ENCODE measurements around the gene WNT9B. TPM values are rescaled to one million over a fixed set of nuclear protein-coding genes. Genes with fewer than 3 reads are reported as not detected.

Gene WNT9B
- total and polyA plus RNA-seq, 2 of the 13 experiments (the other 11 are each of a cell fraction or from before 2014, with no cell fraction given): not detected

DNA sequence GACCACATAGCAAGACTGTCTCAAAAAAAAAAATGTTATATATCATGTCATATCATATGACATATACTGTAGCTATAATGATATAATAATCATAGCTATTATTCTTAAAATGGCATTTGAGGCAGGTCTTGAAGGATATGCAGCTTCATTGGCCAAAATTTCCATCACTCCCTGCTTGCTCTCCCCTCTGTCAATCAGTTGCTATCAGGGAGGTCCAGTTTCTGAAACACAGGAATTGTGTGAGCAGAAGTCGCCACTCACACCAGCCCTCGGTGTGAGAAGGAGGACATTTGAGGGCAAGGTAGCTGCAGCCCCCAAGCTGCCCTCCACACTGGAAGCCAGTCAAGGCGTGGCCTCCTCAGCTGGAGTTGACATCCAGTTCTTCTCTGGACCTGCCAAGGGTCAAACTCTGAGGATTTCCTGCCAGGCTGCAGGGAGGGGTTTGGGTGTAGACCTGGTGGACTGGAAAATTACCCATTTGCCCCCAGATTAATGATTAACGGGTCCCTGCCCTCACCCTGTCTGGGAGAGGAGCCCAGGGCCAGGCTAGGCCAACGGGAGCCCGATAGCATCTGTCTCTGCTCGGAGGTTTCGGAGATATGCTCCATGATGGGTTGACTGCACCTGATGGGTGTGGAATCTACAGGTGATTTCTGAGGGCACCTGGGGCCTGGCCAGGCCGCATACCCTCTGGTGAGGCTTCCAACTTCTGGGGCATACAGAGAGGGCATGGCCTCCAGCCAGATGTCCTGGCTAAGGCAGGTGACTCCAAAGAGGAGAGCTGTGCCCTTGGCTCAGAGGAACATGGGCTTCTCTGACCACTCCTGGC lies 18.8 kb downstream of the WNT9B start (continued):
- TF ChIP-seq ARHGAP35 (CRISPR knock-in tag; IDR thresholded peaks at IDR 0.05; ENCODE audit: borderline replicate concordance): no peak
- peak; percentile 23; the same call in 1 of the 2 replicates for TF ChIP-seq HMG20A (CRISPR knock-in tag; IDR thresholded peaks at IDR 0.05; ENCODE audit: borderline replicate concordance)
- TF ChIP-seq, protein P1, sequence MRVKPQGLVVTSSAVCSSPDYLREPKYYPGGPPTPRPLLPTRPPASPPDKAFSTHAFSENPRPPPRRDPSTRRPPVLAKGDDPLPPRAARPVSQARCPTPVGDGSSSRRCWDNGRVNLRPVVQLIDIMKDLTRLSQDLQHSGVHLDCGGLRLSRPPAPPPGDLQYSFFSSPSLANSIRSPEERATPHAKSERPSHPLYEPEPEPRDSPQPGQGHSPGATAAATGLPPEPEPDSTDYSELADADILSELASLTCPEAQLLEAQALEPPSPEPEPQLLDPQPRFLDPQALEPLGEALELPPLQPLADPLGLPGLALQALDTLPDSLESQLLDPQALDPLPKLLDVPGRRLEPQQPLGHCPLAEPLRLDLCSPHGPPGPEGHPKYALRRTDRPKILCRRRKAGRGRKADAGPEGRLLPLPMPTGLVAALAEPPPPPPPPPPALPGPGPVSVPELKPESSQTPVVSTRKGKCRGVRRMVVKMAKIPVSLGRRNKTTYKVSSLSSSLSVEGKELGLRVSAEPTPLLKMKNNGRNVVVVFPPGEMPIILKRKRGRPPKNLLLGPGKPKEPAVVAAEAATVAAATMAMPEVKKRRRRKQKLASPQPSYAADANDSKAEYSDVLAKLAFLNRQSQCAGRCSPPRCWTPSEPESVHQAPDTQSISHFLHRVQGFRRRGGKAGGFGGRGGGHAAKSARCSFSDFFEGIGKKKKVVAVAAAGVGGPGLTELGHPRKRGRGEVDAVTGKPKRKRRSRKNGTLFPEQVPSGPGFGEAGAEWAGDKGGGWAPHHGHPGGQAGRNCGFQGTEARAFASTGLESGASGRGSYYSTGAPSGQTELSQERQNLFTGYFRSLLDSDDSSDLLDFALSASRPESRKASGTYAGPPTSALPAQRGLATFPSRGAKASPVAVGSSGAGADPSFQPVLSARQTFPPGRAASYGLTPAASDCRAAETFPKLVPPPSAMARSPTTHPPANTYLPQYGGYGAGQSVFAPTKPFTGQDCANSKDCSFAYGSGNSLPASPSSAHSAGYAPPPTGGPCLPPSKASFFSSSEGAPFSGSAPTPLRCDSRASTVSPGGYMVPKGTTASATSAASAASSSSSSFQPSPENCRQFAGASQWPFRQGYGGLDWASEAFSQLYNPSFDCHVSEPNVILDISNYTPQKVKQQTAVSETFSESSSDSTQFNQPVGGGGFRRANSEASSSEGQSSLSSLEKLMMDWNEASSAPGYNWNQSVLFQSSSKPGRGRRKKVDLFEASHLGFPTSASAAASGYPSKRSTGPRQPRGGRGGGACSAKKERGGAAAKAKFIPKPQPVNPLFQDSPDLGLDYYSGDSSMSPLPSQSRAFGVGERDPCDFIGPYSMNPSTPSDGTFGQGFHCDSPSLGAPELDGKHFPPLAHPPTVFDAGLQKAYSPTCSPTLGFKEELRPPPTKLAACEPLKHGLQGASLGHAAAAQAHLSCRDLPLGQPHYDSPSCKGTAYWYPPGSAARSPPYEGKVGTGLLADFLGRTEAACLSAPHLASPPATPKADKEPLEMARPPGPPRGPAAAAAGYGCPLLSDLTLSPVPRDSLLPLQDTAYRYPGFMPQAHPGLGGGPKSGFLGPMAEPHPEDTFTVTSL (CRISPR knock-in tag; IDR thresholded peaks at IDR 0.05; ENCODE audit: borderline replicate concordance): peak; percentile 28; the same call in 1 of the 2 replicates
- peak; percentile 68; the same call in 1 of the 2 replicates for TF ChIP-seq ZFX (CRISPR knock-in tag; IDR thresholded peaks at IDR 0.05; ENCODE audit: low read depth)
- TF ChIP-seq ZNF136 (CRISPR knock-in tag; IDR thresholded peaks at IDR 0.05; ENCODE audit: low read depth): no peak
- TF ChIP-seq, protein P2, sequence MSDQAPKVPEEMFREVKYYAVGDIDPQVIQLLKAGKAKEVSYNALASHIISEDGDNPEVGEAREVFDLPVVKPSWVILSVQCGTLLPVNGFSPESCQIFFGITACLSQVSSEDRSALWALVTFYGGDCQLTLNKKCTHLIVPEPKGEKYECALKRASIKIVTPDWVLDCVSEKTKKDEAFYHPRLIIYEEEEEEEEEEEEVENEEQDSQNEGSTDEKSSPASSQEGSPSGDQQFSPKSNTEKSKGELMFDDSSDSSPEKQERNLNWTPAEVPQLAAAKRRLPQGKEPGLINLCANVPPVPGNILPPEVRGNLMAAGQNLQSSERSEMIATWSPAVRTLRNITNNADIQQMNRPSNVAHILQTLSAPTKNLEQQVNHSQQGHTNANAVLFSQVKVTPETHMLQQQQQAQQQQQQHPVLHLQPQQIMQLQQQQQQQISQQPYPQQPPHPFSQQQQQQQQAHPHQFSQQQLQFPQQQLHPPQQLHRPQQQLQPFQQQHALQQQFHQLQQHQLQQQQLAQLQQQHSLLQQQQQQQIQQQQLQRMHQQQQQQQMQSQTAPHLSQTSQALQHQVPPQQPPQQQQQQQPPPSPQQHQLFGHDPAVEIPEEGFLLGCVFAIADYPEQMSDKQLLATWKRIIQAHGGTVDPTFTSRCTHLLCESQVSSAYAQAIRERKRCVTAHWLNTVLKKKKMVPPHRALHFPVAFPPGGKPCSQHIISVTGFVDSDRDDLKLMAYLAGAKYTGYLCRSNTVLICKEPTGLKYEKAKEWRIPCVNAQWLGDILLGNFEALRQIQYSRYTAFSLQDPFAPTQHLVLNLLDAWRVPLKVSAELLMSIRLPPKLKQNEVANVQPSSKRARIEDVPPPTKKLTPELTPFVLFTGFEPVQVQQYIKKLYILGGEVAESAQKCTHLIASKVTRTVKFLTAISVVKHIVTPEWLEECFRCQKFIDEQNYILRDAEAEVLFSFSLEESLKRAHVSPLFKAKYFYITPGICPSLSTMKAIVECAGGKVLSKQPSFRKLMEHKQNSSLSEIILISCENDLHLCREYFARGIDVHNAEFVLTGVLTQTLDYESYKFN (CRISPR knock-in tag; conservative IDR thresholded peaks at IDR 0.05): peak; percentile 83
- no peak for TF ChIP-seq RBM39 (IDR thresholded peaks at IDR 0.05; ENCODE audit: low read depth, low read length, poor library complexity, severe bottlenecking)
- no peak for TF ChIP-seq TEAD2 (CRISPR knock-in tag; IDR thresholded peaks at IDR 0.05)
- peak; percentile 19; the same call in 1 of the 2 replicates for TF ChIP-seq BCL6 (CRISPR knock-in tag; IDR thresholded peaks at IDR 0.05)
- TF ChIP-seq IKZF1 (IDR thresholded peaks at IDR 0.05): no peak
- TF ChIP-seq CREM (IDR thresholded peaks at IDR 0.05): no peak
- TF ChIP-seq CREM (CRISPR knock-in tag; IDR thresholded peaks at IDR 0.05): no peak
- TF ChIP-seq NFKBIZ (CRISPR knock-in tag; IDR thresholded peaks at IDR 0.05): 0 out of 2 replicates have a peak, but pooled peaks have one; percentile 22
- no peak for TF ChIP-seq KDM3A (CRISPR knock-in tag; IDR thresholded peaks at IDR 0.05; ENCODE audit: low read depth)
- 0 out of 2 replicates have a peak, but pooled peaks have one; percentile 37 for TF ChIP-seq NR0B2 (CRISPR knock-in tag; IDR thresholded peaks at IDR 0.05)
- 0 out of 2 replicates have a peak, but pooled peaks have one; percentile 82 for TF ChIP-seq HNRNPL (IDR thresholded peaks at IDR 0.05; ENCODE audit: low read depth, low read length)
- TF ChIP-seq, protein P3, sequence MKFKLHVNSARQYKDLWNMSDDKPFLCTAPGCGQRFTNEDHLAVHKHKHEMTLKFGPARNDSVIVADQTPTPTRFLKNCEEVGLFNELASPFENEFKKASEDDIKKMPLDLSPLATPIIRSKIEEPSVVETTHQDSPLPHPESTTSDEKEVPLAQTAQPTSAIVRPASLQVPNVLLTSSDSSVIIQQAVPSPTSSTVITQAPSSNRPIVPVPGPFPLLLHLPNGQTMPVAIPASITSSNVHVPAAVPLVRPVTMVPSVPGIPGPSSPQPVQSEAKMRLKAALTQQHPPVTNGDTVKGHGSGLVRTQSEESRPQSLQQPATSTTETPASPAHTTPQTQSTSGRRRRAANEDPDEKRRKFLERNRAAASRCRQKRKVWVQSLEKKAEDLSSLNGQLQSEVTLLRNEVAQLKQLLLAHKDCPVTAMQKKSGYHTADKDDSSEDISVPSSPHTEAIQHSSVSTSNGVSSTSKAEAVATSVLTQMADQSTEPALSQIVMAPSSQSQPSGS (CRISPR knock-in tag; IDR thresholded peaks at IDR 0.05): 0 out of 2 replicates have a peak, but pooled peaks have one; percentile 13
- TF ChIP-seq FOXO1 (CRISPR knock-in tag; IDR thresholded peaks at IDR 0.05): no peak; the same call in 1 of the 2 replicates
